Endothelial cell of umbilical vein (primary cell): Measurements from ENCODE around the gene MRC2. TPM values are rescaled to one million over a fixed set of nuclear protein-coding genes. Genes with fewer than 3 reads are reported as not detected.

ENCODE experiments used
- BruUV-seq: library from RNA; stranded (reverse); fragments of 400-500 nt; replicated peaks from 2 replicates; lab custom pipeline; 2021; lab: Mats Ljungman, UMichigan
- CTCF ChIA-PET: fragments of 300-600, 350-600 bp; sonication (Branson Sonifier 250); formaldehyde crosslinking; loops from one replicate; lab custom pipeline; 2021; ENCODE audit warnings: antibody characterized with exemption, inconsistent platforms; lab: Charles Lee
- POLR2A ChIA-PET: fragments of 300-600, 350-600 bp; sonication (Branson Sonifier 250); formaldehyde crosslinking; loops from one replicate; lab custom pipeline; 2021; ENCODE audit warnings: antibody characterized with exemption, inconsistent platforms; lab: Charles Lee
- DNase-seq: peaks from one replicate; pipeline ENCODE4 v3.0.0-alpha.2; 2011; ENCODE audit warnings: low read depth, low spot score
- FAIRE-seq: peaks from 2 replicates; lab custom pipeline; 2011; peaks lifted over from hg19 to GRCh38; lab: Jason Lieb, UNC
- H2AFZ ChIP-seq: 2 replicates; pipeline ENCODE4 v1.6.0; 2012; ENCODE audit warnings: low read depth, low read length, control low read depth, inconsistent platforms
- H3K27ac ChIP-seq: 2 replicates; pipeline ENCODE4 v1.5.1; 2011; ENCODE audit warnings: low read depth, mild to moderate bottlenecking, control low read depth, low read length, moderate library complexity; ENCODE audit not compliant: insufficient read depth
- H3K27me3 ChIP-seq, 2 experiments: 2 replicates each; pipeline versions ENCODE4 v1.6.0 to v1.6.1; 2011; ENCODE audit warnings: low read length in 2 of 2, mixed read lengths in 1 of 2; ENCODE audit not compliant: control insufficient read depth in 2 of 2, insufficient read depth in 2 of 2
- H3K36me3 ChIP-seq, 2 experiments: 2 replicates in 1 of 2; 3 replicates in 1 of 2; pipeline ENCODE4 v1.5.1; 2011; ENCODE audit warnings: low read length in 2 of 2, mild to moderate bottlenecking in 1 of 2, moderate library complexity in 1 of 2; ENCODE audit not compliant: control insufficient read depth in 2 of 2, insufficient read depth in 2 of 2; ENCODE audit errors: extremely low read depth in 1 of 2
- H3K4me1 ChIP-seq: 3 replicates; pipeline ENCODE4 v1.5.1; 2011; ENCODE audit warnings: mild to moderate bottlenecking, low read length; ENCODE audit not compliant: control insufficient read depth, insufficient read depth; ENCODE audit errors: extremely low read depth
- H3K4me2 ChIP-seq: 2 replicates; pipeline ENCODE4 v1.6.1; 2011; ENCODE audit warnings: low read length, control low read depth, mixed read lengths; ENCODE audit not compliant: insufficient read depth
- H3K4me3 ChIP-seq, 3 experiments: fragments of 200-600 bp in 1 of 3; sonication (generic), shearing (Covaris generic) in 1 of 3; replicated peaks in 1 of 3; 2 replicates each; pipeline ENCODE4 v1.5.1; 2011 to 2016; ENCODE audit warnings: control low read depth in 3 of 3, low read length in 3 of 3, mild to moderate bottlenecking in 2 of 3, inconsistent platforms in 1 of 3, low read depth in 1 of 3, moderate library complexity in 1 of 3; ENCODE audit not compliant: insufficient read depth in 1 of 3
- H3K79me2 ChIP-seq: 2 replicates; pipeline ENCODE4 v1.6.0; 2012; ENCODE audit warnings: low read length, inconsistent platforms; ENCODE audit not compliant: control insufficient read depth, insufficient read depth
- H3K9ac ChIP-seq: replicated peaks from 2 replicates; pipeline ENCODE3; 2011; ENCODE audit warnings: low read length, control low read depth; ENCODE audit not compliant: insufficient read depth; ENCODE audit errors: extremely low read depth
- H3K9me1 ChIP-seq: replicated peaks from 3 replicates; pipeline ENCODE4 v1.6.0; 2011; ENCODE audit warnings: mild to moderate bottlenecking, low read length; ENCODE audit not compliant: control insufficient read depth, insufficient read depth; ENCODE audit errors: extremely low read depth
- H3K9me3 ChIP-seq: replicated peaks from 2 replicates; pipeline ENCODE4 v1.5.1; 2012; ENCODE audit warnings: low read length, inconsistent platforms; ENCODE audit not compliant: control insufficient read depth, insufficient read depth
- H4K20me1 ChIP-seq: replicated peaks from 2 replicates; pipeline ENCODE3; 2011; ENCODE audit warnings: mild to moderate bottlenecking, low read length; ENCODE audit not compliant: control insufficient read depth, insufficient read depth; ENCODE audit errors: extremely low read depth
- EZH2 ChIP-seq: IDR thresholded peaks from 2 replicates; pipeline ENCODE4 v1.6.1; 2012; ENCODE audit warnings: borderline replicate concordance, low read depth, mild to moderate bottlenecking, moderate library complexity, low read length, inconsistent platforms; ENCODE audit not compliant: severe bottlenecking
- FOS ChIP-seq: IDR thresholded peaks from 2 replicates; pipeline ENCODE4 v1.6.1; 2011; ENCODE audit warnings: mild to moderate bottlenecking, low read length, moderate library complexity, borderline replicate concordance; ENCODE audit not compliant: insufficient read depth
- GATA2 ChIP-seq: IDR thresholded peaks from 2 replicates; pipeline ENCODE4 v1.7.0; 2011; ENCODE audit warnings: low read depth, mild to moderate bottlenecking, moderate library complexity, mixed read lengths, low read length; ENCODE audit not compliant: insufficient read length, insufficient read depth
- JUN ChIP-seq: IDR thresholded peaks from 2 replicates; pipeline ENCODE4 v1.6.1; 2011; ENCODE audit warnings: borderline replicate concordance, low read depth; ENCODE audit not compliant: insufficient read length, insufficient read depth
- MYC ChIP-seq: IDR thresholded peaks from one replicate; pipeline ENCODE4 v1.6.1; 2011; ENCODE audit warnings: mild to moderate bottlenecking, low read depth, low read length
- POLR2A ChIP-seq: IDR thresholded peaks from 2 replicates; pipeline ENCODE4 v1.6.1; 2012; ENCODE audit warnings: low read depth, mild to moderate bottlenecking, control low read depth, low read length
- POLR2AphosphoS5 ChIP-seq: IDR thresholded peaks from 2 replicates; pipeline ENCODE4 v1.6.1; 2012; ENCODE audit warnings: low read depth, mild to moderate bottlenecking, control low read depth, low read length, moderate library complexity; ENCODE audit not compliant: insufficient read depth
- dilution Hi-C: fragments of 300-500 bp; cut with MboI; formaldehyde crosslinking; loops from one replicate; pipeline ENCODE4 v1.15.0; 2019; ENCODE audit warnings: low sequenced_read_pairs; ENCODE audit not compliant: extremely low pct_ligation_motif_present
- intact Hi-C: fragments of 100-400 bp; cut with micrococcal nuclease; formaldehyde crosslinking; loops from one replicate; pipeline ENCODE4 v1.10.0; 2022
- polyA plus RNA-seq, 4 experiments: library from polyadenylated mRNA; depleted of rRNA in 3 of 4; stranded (reverse) in 3 of 4; unstranded in 1 of 4; fragments of >200 nt; gene quantifications; 2 replicates each; pipeline versions ENCODE4 v1.2.1 to v1.2.3, GENCODE V29; 2011 to 2012; ENCODE audit warnings: missing spikeins in 1 of 4
- total RNA-seq: library from RNA; stranded (reverse); gene quantifications from 2 replicates; pipeline ENCODE4 v1.2.3, GENCODE V29; 2021
- TF ChIP-seq, protein P1 (sequence below), 2 donors: IDR thresholded peaks; 1 replicate in 1 of 2; 2 replicates in 1 of 2; pipeline ENCODE4 v1.5.1; 2011; ENCODE audit warnings: low read length in 2 of 2, mild to moderate bottlenecking in 2 of 2, moderate library complexity in 2 of 2, control low read depth in 1 of 2, inconsistent platforms in 1 of 2, low read depth in 1 of 2; ENCODE audit not compliant: insufficient read depth in 1 of 2; ENCODE audit errors: extremely low read depth in 1 of 2
- TF ChIP-seq, protein P2 (sequence below): IDR thresholded peaks from 2 replicates; pipeline ENCODE4 v1.6.1; 2011; ENCODE audit not compliant: insufficient read depth, insufficient read length

The MRC2 gene
- total and polyA plus RNA-seq, 2 donors (not counting 3 experiments of a cell fraction or from before 2014, with no cell fraction given): 30.6 to 52.7 TPM

DNA sequence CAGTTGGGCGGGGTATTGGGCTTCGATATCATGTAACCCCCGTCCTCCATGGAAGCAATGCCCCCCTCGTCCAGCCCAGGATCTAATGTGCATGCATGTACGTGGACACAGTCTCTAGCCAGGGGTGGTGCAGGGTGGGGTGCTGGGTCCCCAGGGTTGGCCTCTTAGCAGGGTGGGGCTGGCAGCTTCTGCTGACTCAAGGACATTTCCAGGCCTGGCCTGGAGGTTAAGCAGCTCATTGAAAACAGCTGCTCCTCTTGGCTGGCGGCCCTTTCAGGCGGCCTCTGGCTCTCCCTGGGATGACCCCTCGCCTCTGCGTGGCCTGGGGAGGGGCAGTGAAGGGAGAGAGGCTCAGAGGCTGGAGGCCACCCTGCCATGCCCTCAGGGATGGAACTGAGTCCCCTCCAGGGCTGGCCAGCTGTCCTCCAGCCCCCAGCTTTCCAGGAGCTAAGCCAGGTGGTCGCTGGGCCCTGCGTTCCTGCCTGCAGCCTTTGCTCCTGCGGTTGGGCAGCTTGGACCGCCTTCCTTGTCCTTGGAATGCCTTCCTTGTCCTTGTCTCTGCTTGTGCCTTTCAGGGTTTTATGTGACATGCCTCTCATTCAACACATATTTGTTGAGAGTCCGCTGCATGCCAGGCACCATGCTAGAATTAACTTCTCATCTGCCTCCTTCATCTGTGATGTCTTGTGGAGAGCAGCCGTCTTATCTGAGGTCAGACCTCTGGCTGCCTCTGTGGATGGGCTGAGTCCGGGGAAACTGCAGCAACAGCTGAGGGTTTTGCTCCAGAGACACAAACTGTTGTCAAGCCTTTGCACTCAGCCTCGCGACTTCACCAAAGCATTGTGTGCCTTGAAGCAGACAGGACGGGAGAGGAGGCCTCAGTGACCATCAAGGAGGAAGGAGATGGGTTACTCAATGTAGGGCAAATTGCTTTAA is 26.6 kb downstream of the MRC2 start:
- Histone ChIP-seq H3K4me1 (peaks cover 16% of the 10 kb centered on the region), H3K36me3 (no peaks in the 10 kb centered on the region), H3K4me2 (no peak overlapping the region), H2AFZ (no peak overlapping the region), H4K20me1 (no peaks in the 10 kb centered on the region), H3K9ac (no peak overlapping the region), H3K79me2 (no peaks in the 10 kb centered on the region), H3K27me3 (no peaks in the 10 kb centered on the region), H3K27ac (no peak overlapping the region), H3K4me3 (no peak overlapping the region), H3K9me1 (no peaks in the 10 kb centered on the region), H3K9me3 (no peaks in the 10 kb centered on the region)
- DNase-seq (no peak), FAIRE-seq (no peak)
- POLR2A ChIA-PET: interaction anchor here (0.6 kb wide), 1 partner anchor 60 kb away, joined by 3 read pairs; no protein-coding TSS in a partner anchor
- TF ChIP-seq GATA2 (no peak), MYC (no peak), POLR2A (no peak), EZH2 (no peak), JUN (no peak), POLR2AphosphoS5 (no peak), FOS (no peak)
- TF ChIP-seq, protein P1, sequence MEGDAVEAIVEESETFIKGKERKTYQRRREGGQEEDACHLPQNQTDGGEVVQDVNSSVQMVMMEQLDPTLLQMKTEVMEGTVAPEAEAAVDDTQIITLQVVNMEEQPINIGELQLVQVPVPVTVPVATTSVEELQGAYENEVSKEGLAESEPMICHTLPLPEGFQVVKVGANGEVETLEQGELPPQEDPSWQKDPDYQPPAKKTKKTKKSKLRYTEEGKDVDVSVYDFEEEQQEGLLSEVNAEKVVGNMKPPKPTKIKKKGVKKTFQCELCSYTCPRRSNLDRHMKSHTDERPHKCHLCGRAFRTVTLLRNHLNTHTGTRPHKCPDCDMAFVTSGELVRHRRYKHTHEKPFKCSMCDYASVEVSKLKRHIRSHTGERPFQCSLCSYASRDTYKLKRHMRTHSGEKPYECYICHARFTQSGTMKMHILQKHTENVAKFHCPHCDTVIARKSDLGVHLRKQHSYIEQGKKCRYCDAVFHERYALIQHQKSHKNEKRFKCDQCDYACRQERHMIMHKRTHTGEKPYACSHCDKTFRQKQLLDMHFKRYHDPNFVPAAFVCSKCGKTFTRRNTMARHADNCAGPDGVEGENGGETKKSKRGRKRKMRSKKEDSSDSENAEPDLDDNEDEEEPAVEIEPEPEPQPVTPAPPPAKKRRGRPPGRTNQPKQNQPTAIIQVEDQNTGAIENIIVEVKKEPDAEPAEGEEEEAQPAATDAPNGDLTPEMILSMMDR (IDR thresholded peaks at IDR 0.05; ENCODE audit: extremely low read depth in 1 of 2, insufficient read depth in 1 of 2, low read depth in 1 of 2, low read length in 2 of 2): no peak
- TF ChIP-seq, protein P2, sequence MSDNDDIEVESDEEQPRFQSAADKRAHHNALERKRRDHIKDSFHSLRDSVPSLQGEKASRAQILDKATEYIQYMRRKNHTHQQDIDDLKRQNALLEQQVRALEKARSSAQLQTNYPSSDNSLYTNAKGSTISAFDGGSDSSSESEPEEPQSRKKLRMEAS: no peak
- dilution Hi-C loops: no loop called here
- no TSS peak for BruUV-seq
- CTCF ChIA-PET: interaction anchor here (1.1 kb wide), 1 partner anchor 18 kb away, joined by 5 read pairs; no protein-coding TSS in a partner anchor
- intact Hi-C loops: no loop called here
